A549 (cell line): ENCODE data around the gene SAMD4B.

Source experiments
- BHLHE40 ChIP-seq: IDR thresholded peaks from 2 replicates; pipeline ENCODE4 v1.6.1; 2012; ENCODE audit warnings: low read depth, low read length, inconsistent platforms
- CBX2 ChIP-seq: fragments of 200-600 bp; sonication (generic); IDR thresholded peaks from 2 replicates; pipeline ENCODE4 v1.6.1; 2016; ENCODE audit warnings: low read depth, mild to moderate bottlenecking, borderline replicate concordance
- CTCF ChIP-seq: fragments of >200 bp; sonication (Bioruptor Twin); formaldehyde crosslinking; IDR thresholded peaks from 3 replicates; pipeline ENCODE4 v1.5.1; 2016
- EP300 ChIP-seq, 2 experiments: fragments of >200 bp; sonication (Bioruptor Twin); formaldehyde crosslinking; IDR thresholded peaks; 2 replicates in 1 of 2; 3 replicates in 1 of 2; pipeline ENCODE4 v1.6.1; 2016 to 2017
- HDAC2 ChIP-seq: fragments of 200-600 bp; sonication (generic); IDR thresholded peaks from 2 replicates; pipeline ENCODE4 v1.6.1; 2016
- MAX ChIP-seq: IDR thresholded peaks from 2 replicates; pipeline ENCODE4 v1.6.1; 2012
- MYC ChIP-seq: IDR thresholded peaks from 2 replicates; pipeline ENCODE4 v1.6.1; 2012; ENCODE audit warnings: mild to moderate bottlenecking, inconsistent platforms, low read length, improper control_type of control experiment, borderline replicate concordance
- PBX3 ChIP-seq: IDR thresholded peaks from 2 replicates; pipeline ENCODE4 v1.6.1; 2012
- PHF8 ChIP-seq: fragments of 200-600 bp; sonication (generic); IDR thresholded peaks from 2 replicates; pipeline ENCODE4 v1.6.1; 2016; ENCODE audit warnings: low read depth, mild to moderate bottlenecking, antibody characterized with exemption, moderate library complexity, borderline replicate concordance
- POLR2A ChIP-seq: IDR thresholded peaks from 2 replicates; pipeline ENCODE4 v1.6.1; 2012; ENCODE audit warnings: mild to moderate bottlenecking, low read length
- RAD21 ChIP-seq, 2 experiments: fragments of >200 bp in 1 of 2; sonication (Bioruptor Twin) in 1 of 2; formaldehyde crosslinking in 1 of 2; IDR thresholded peaks in 1 of 2; conservative IDR thresholded peaks in 1 of 2; 2 replicates in 1 of 2; 3 replicates in 1 of 2; pipeline ENCODE4 v1.6.1; 2012 to 2018; ENCODE audit warnings: inconsistent platforms in 1 of 2
- RCOR1 ChIP-seq: fragments of 150-350 bp; IDR thresholded peaks from 2 replicates; pipeline ENCODE4 v1.6.1; 2014; ENCODE audit warnings: antibody characterized with exemption, low read length, low read depth

- TF ChIP-seq PHF8 (no peak), CTCF (no peak), POLR2A (no peak), BHLHE40 (no peak), MAX (no peak), CBX2 (no peak), PBX3 (no peak; the same call in 1 of the 2 replicates), RCOR1 (no peak), MYC (no peak), HDAC2 (no peak), RAD21 (conservative IDR thresholded peaks at IDR 0.05 in 1 of 2, IDR thresholded peaks at IDR 0.05 in 1 of 2) (no peak), EP300 (IDR thresholded peaks at IDR 0.05) (no peak)
These were observed 37.3 kb upstream of the SAMD4B start for GRCh38 chr19:39304701-39305571.
